Astrocyte of the cerebellum (primary cell): ENCODE data around the gene COL23A1.
"Not testable (repeated sequence)": the region's sequence is repeated elsewhere in the genome, so short reads cannot be mapped to it uniquely, and the experiment has no call there.

Experiments
- DNase-seq: peaks from one replicate; pipeline ENCODE4 v3.0.0-alpha.2; 2011; ENCODE audit warnings: low read depth
- H3K4me3 ChIP-seq: 2 replicates; pipeline ENCODE4 v1.5.1; 2011; ENCODE audit warnings: mild to moderate bottlenecking, low read depth, low read length, moderate library complexity
- CTCF ChIP-seq: IDR thresholded peaks from 2 replicates; pipeline ENCODE4 v1.5.1; 2012; ENCODE audit warnings: low read length, low read depth, moderate library complexity, mild to moderate bottlenecking; ENCODE audit errors: missing control alignments
- in situ Hi-C: cut with HindIII; loops from 2 replicates; pipeline ENCODE4 v1.10.0; 2017; ENCODE audit warnings: low sequenced_read_pairs

The COL23A1 gene

GRCh38 chr5:178307267-178308045 lies 282.7 kb downstream of the COL23A1 start:
- in situ Hi-C loops: no loop called here
- no peak for TF ChIP-seq CTCF
- no peak for DNase-seq
- H3K4me3 ChIP-seq: no peak overlapping the region

- DNase-seq: no peak
- no peak for TF ChIP-seq CTCF
- in situ Hi-C loops: no loop called here
- H3K4me3 ChIP-seq: no peak overlapping the region
Measured at GRCh38 chr5:178306430-178307225, 283.6 kb downstream of the COL23A1 start.

GRCh38 chr5:178305801-178306200 lies 284.4 kb downstream of the COL23A1 start:
- TF ChIP-seq CTCF: no peak
- no peak overlapping the region for H3K4me3 ChIP-seq
- DNase-seq: no peak
- in situ Hi-C loops: no loop called here

- in situ Hi-C loops: no loop called here
Measured at GRCh38 chr5:178304761-178305645, 285.2 kb downstream of the COL23A1 start.

GRCh38 chr5:178304016-178304415 lies 286.2 kb downstream of the COL23A1 start:
- no peak overlapping the region for H3K4me3 ChIP-seq
- in situ Hi-C loops: no loop called here
- DNase-seq: no peak
- no peak for TF ChIP-seq CTCF

More at GRCh38 chr5:178304761-178305645, 285.2 kb downstream of the COL23A1 start:
- no peak for DNase-seq
- no peak overlapping the region for H3K4me3 ChIP-seq
- no peak for TF ChIP-seq CTCF

GRCh38 chr5:178302321-178302720 lies 287.9 kb downstream of the COL23A1 start:
- in situ Hi-C loops, DNase-seq, H3K4me3 ChIP-seq: not testable (repeated sequence)
